Left ventricle myocardium superior (tissue), 1 donor: ENCODE results near the gene ELP5. TPM values are rescaled to one million over a fixed set of nuclear protein-coding genes. Genes with fewer than 3 reads are reported as not detected.
A peak's percentile ranks its signal among the peaks of the same experiment; 100 is the strongest.

ENCODE experiments used
- ATAC-seq: fragments of 200-7000 bp; cut with Tn5 transposase; one replicate; pipeline ENCODE4 v1.9.1; 2020; ENCODE audit warnings: mild to moderate bottlenecking, moderate library complexity
- DNase-seq: peaks from one replicate; pipeline ENCODE4 v3.0.0-alpha.2; 2020
- intact Hi-C: fragments of 100-400 bp; cut with micrococcal nuclease; formaldehyde crosslinking; loops from one replicate; pipeline ENCODE4 v1.11.0; 2022
- total RNA-seq: library from RNA; stranded (reverse); fragmentation: NEBNext Ultra II Directional; extraction: Animal tissue kit (Norgen Biotek cat#: 25700); gene quantifications from one replicate; pipeline ENCODE4 v1.2.1, GENCODE V29; 2021
- donor health status: DM: no; HTN: yes; CAD: no; lungs with severe emphysema.

Gene ELP5
- total RNA-seq, 1 donor from 2014 or later = 85.3 TPM

- intact Hi-C loops = no loop called here
- DNase-seq = no peak
- ATAC-seq = no peak
Measured at GRCh38 chr17:7266784-7267183, 14.8 kb downstream of the ELP5 start.

DNA sequence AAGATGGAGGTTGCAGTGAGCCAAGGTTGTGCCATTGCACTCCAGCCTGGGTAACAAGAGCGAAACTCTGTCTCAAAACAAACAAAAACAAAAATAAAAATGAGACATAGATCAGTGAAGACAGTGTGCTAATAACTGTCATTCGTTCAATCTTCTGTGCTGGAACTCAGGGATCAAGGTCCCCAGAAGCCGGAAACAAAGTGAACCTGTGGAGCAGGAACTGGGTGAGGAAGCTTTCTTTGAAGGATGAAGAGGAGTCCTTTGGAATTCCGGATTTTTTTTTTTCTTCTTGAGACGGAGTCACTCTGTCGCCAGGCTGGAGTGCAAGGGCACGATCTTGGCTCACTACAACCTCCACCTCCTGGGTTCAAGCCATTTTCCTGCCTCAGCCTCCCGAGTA, 27.4 kb downstream of the ELP5 start:
- ATAC-seq = no peak
- intact Hi-C loops = no loop called here
- no peak for DNase-seq

GRCh38 chr17:7280519-7281073, 28.6 kb downstream of the ELP5 start:
- ATAC-seq = peak; percentile 62
- intact Hi-C loops = loop anchor here (2.0 kb wide), 1 partner anchor 16 kb away; no protein-coding TSS in a partner anchor
- peak; percentile 91 for DNase-seq

DNA sequence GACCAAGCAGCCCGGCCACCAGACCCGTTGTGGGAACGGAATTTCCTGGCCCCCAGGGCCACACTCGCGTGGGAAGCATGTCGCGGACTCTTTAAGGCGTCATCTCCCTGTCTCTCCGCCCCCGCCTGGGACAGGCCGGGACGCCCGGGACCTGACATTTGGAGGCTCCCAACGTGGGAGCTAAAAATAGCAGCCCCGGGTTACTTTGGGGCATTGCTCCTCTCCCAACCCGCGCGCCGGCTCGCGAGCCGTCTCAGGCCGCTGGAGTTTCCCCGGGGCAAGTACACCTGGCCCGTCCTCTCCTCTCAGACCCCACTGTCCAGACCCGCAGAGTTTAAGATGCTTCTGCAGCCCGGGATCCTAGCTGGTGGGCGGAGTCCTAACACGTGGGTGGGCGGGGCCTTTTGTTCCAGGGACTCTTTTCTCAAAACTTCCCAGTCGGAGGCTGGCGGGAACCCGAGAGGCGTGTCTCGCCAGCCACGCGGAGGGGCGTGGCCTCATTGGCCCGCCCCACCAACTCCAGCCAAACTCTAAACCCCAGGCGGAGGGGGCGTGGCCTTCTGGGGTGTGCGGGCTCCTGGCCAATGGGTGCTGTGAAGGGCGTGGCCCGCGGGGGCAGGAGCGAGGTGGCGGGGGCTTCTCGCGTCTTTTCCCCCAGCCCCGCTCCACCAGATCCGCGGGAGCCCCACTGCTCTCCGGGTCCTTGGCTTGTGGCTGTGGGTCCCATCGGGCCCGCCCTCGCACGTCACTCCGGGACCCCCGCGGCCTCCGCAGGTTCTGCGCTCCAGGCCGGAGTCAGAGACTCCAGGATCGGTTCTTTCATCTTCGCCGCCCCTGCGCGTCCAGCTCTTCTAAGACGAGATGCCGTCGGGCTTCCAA, 29.3 kb downstream of the ELP5 start, which contains the start of gene SLC2A4:
SLC2A4 (plus strand) TSS at position 645 of the 879 bp plus-strand sequence; CDS start at position 862, 217 bp downstream.
- intact Hi-C loops = loop anchor here (2.0 kb wide), 1 partner anchor 15 kb away; no protein-coding TSS in a partner anchor
- peak; percentile 84 for ATAC-seq
- DNase-seq = peak; percentile 97

DNA sequence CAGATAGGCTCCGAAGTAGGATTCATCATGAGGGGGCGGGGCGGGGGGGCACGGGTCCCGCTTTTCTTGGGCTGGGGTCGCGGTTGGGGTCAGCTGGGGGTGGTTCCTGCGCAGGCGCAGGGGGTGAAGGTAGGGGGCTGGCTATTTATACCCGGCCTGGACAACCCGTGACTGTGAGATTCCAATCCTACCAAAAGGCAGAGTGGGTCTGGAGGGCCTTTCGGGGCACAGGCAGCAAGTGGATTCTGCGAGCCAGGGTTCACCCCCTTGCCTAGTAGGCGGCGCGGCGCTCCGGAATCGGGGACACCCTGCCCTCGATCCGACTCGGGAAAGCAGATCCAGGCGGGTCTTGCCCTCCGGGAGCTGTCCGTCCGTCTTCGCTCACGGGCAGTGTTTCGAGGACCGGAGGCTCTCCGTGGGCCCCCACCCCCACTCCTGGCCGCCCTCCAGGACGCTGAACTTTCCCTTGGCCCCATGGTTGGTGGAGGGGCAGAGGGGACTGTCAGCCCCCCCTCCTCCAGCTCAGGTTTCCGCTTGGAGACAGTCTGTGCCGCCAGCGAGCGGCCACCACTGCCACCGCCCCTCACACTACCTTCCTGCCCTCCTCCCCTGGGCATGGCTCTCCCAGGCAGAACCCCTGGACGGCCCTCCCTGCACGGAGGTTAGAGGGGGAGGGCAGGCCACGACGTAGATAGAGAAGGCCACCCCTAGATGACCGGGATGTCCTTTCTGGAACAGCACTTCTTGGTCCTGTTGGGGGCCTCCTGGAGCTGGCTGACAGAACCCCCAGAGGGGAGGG, 30.1 kb downstream of the ELP5 start:
- intact Hi-C loops = loop anchor here (2.0 kb wide), 1 partner anchor 15 kb away; no protein-coding TSS in a partner anchor
- DNase-seq (peak; percentile 90), ATAC-seq (peak; percentile 69)

- no peak for DNase-seq
- no peak for ATAC-seq
- intact Hi-C loops = no loop called here
Measured at GRCh38 chr17:7282752-7283321, 30.8 kb downstream of the ELP5 start.

DNA sequence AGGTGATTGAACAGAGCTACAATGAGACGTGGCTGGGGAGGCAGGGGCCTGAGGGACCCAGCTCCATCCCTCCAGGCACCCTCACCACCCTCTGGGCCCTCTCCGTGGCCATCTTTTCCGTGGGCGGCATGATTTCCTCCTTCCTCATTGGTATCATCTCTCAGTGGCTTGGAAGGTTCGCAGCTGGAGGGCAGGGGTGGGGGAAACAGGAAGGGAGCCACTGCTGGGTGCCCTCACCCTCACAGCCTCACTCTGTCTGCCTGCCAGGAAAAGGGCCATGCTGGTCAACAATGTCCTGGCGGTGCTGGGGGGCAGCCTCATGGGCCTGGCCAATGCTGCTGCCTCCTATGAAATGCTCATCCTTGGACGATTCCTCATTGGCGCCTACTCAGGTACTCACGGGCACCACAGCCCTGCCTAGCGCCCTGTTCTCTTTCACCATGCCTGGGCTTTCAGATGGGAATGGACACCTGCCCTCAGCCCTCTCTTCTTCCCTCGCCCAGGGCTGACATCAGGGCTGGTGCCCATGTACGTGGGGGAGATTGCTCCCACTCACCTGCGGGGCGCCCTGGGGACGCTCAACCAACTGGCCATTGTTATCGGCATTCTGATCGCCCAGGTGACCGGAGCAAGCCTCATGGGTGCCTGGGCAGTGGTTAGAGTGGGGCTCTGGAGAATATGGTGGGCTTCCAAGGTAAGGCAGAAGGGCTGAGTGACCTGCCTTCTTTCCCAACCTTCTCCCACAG, 31.6 kb downstream of the ELP5 start:
- intact Hi-C loops = no loop called here
- no peak for DNase-seq
- ATAC-seq = no peak

GRCh38 chr17:7284911-7285310, 32.9 kb downstream of the ELP5 start:
- DNase-seq (no peak), ATAC-seq (no peak)
- intact Hi-C loops = no loop called here

DNA sequence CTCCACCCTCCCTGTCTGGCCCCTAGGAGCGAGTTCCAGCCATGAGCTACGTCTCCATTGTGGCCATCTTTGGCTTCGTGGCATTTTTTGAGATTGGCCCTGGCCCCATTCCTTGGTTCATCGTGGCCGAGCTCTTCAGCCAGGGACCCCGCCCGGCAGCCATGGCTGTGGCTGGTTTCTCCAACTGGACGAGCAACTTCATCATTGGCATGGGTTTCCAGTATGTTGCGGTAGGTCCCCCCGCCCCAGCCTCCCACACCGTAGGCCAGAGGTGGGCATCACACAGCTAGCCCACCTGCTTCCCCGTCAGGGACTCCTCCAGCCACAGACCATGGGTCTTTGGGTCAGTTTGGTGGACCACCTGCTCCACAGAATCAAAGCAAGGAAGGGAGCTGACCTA, 33.7 kb downstream of the ELP5 start:
- intact Hi-C loops = no loop called here
- no peak for ATAC-seq
- no peak for DNase-seq

- ATAC-seq = peak; percentile 33
- intact Hi-C loops = no loop called here
- DNase-seq = peak; percentile 37
Measured at GRCh38 chr17:7289256-7290032, 37.4 kb downstream of the ELP5 start.

- intact Hi-C loops = no loop called here
- no peak for ATAC-seq
Measured at GRCh38 chr17:7290166-7290565, 38.2 kb downstream of the ELP5 start.

GRCh38 chr17:7290685-7291084, 38.7 kb downstream of the ELP5 start:
- no peak for ATAC-seq
- no peak for DNase-seq
- intact Hi-C loops = no loop called here

More at GRCh38 chr17:7290166-7290565, 38.2 kb downstream of the ELP5 start:
- peak; percentile 26 for DNase-seq

DNA sequence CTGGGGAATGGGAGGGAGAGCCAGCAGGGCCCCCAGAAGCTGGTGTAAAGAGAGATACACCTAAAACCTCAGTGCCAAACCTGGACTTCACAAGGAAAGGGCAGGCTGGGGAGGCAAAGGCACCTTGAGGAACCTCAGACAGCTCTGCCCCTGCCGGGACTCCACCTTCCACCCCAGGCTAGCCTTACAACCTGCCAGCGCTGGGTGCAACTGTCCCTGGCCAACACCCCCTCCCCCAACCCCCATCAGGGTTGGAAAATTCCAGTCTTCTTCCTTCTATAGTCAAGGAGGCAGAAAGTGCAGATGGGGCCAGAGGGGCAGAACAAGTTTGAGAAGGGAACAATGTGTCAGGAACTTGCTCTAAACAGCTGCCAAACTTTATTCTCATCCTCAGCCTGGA, 40.2 kb downstream of the ELP5 start:
- intact Hi-C loops = no loop called here
- DNase-seq = no peak
- no peak for ATAC-seq

DNA sequence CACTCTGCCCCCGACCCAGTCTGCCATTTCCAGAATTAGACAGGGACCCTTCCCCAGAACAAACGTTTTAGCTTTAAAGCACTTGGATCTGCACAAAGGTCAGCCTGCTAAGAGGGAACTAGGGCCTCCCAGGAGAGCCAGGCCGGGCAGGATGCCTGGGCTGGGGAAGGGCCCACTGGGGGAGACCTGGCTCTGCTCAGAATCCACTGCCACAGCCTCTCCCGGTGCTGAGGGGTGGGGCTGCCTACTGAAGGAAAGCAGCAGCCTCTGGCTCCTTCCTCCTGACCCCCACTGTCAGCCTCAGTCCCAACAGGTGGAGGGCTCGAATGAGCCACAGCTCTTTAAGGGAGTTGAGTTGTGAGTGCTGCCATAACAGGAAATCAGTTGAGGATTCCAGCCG, 40.7 kb downstream of the ELP5 start:
- intact Hi-C loops = no loop called here
- ATAC-seq = no peak
- peak; percentile 48 for DNase-seq

- no peak for DNase-seq
- intact Hi-C loops = no loop called here
- no peak for ATAC-seq
Measured at GRCh38 chr17:7293159-7293558, 41.1 kb downstream of the ELP5 start.

GRCh38 chr17:7293816-7294613, 42.0 kb downstream of the ELP5 start:
- intact Hi-C loops = no loop called here
- ATAC-seq = no peak
- peak; percentile 52 for DNase-seq

DNA sequence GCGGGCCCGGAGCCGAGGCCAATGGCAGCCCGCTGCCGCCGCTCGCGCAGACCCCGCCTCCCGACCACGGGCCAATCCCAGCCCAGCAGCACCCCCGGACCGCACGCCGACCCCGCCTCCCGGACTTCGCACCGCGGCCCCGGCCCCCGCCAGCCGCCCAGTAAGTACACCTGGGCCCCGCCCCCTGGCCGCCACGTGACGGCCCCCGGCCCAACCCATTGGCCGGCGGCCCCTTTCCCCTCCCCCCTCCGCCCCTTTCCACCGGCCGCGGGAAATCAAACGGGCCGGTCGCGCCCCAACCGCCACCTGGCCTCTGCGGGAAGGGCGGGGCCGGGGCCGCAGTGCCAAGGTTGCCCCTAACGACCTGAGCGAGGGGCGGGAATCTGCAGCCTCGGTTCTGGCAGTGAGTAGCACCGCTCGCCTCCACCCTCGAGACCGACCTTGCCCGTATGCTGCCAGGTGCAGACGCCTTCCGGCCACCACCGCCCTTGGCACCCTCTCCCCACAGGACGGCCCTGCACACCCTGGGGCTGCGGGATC, 42.7 kb downstream of the ELP5 start, which contains the start of gene YBX2:
YBX2 (minus strand) TSS at position 26 of the 540 bp plus-strand sequence. CDS start 139 bp downstream, outside the sequence.
- DNase-seq (peak; percentile 83), ATAC-seq (peak; percentile 36)
- intact Hi-C loops = no loop called here
